HCT116 (cell line): Measurements from ENCODE around the gene SELENON. TPM values are rescaled to one million over a fixed set of nuclear protein-coding genes. Genes with fewer than 3 reads are reported as not detected.

Experiments
- ATAC-seq: fragments of 200-7000 bp; cut with Tn5 transposase; 2 replicates; pipeline ENCODE4 v1.9.1; 2020; ENCODE audit warnings: mild to moderate bottlenecking, moderate library complexity
- BruUV-seq: library from RNA; stranded (reverse); fragments of 400-500 nt; replicated peaks from 2 replicates; lab custom pipeline; 2021; lab: Mats Ljungman, UMichigan
- CTCF ChIA-PET: fragments of 300-600 bp; sonication (Branson Sonifier 250); formaldehyde crosslinking; loops from one replicate; lab custom pipeline; 2021; ENCODE audit warnings: antibody characterized with exemption; lab: Charles Lee
- POLR2A ChIA-PET: fragments of 300-600, 350-600 bp; sonication (Branson Sonifier 250); formaldehyde crosslinking; loops from one replicate; lab custom pipeline; 2021; ENCODE audit warnings: antibody characterized with exemption; lab: Charles Lee
- RAD21 ChIA-PET, 2 experiments: fragments of 300-600 bp; sonication (Branson Sonifier 250); formaldehyde crosslinking; loops; one replicate each; lab custom pipeline; 2023; ENCODE audit warnings: low total read pairs in 2 of 2; ENCODE audit not compliant: uncharacterized antibody in 2 of 2, unreplicated experiment in 2 of 2, low non-redundant PET in 1 of 2; lab: Charles Lee
- DNase-seq: peaks from one replicate; pipeline ENCODE4 v3.0.0-alpha.2; 2010; ENCODE audit warnings: low read depth, low spot score
- H2AFZ ChIP-seq: fragments of 200-600 bp; shearing (Covaris generic), sonication (generic); 2 replicates; pipeline ENCODE4 v1.6.1; 2017; ENCODE audit warnings: low read depth, mixed run types, mixed read lengths, antibody characterized with exemption, low read length; ENCODE audit not compliant: poor library complexity, severe bottlenecking
- H3K27ac ChIP-seq: 2 replicates; pipeline ENCODE4 v1.5.1; 2012; ENCODE audit warnings: low read depth, low read length
- H3K27me3 ChIP-seq: fragments of 200-600 bp; sonication (generic); 2 replicates; pipeline ENCODE4 v1.6.1; 2016; ENCODE audit warnings: mixed run types, low read length, mixed read lengths; ENCODE audit not compliant: insufficient read depth
- H3K36me3 ChIP-seq, 2 experiments: fragments of 200-500 bp in 1 of 2; fragments of 200-600 bp in 1 of 2; sonication (Bioruptor generic) in 1 of 2; sonication (generic) in 1 of 2; 2 replicates each; pipeline versions ENCODE4 v1.5.1 to v1.6.1; 2014 to 2016; ENCODE audit warnings: low read length in 2 of 2, inconsistent platforms in 1 of 2, mixed read lengths in 1 of 2, mixed run types in 1 of 2; ENCODE audit not compliant: insufficient read depth in 2 of 2, control insufficient read depth in 1 of 2
- H3K4me1 ChIP-seq, 2 experiments: fragments of 200-600 bp in 1 of 2; sonication (generic) in 1 of 2; 2 replicates each; pipeline versions ENCODE4 v1.5.1 to v1.6.1; 2012 to 2017; ENCODE audit warnings: low read length in 2 of 2, inconsistent platforms in 1 of 2, mild to moderate bottlenecking in 1 of 2, mixed read lengths in 1 of 2, mixed run types in 1 of 2, moderate library complexity in 1 of 2; ENCODE audit not compliant: insufficient read depth in 2 of 2, control insufficient read depth in 1 of 2
- H3K4me2 ChIP-seq: fragments of 200-600 bp; sonication (generic); 2 replicates; pipeline ENCODE4 v1.6.1; 2017; ENCODE audit warnings: mixed run types, low read length, mixed read lengths
- H3K4me3 ChIP-seq, 2 experiments: fragments of 200-600 bp in 1 of 2; sonication (generic) in 1 of 2; replicated peaks in 1 of 2; 2 replicates each; pipeline ENCODE4 v1.5.1; 2011 to 2016; ENCODE audit warnings: low read length in 2 of 2, control low read depth in 1 of 2, low read depth in 1 of 2, mild to moderate bottlenecking in 1 of 2, mixed read lengths in 1 of 2, mixed run types in 1 of 2
- H3K79me2 ChIP-seq: fragments of 200-600 bp; sonication (generic); 2 replicates; pipeline ENCODE4 v1.6.1; 2017; ENCODE audit warnings: mild to moderate bottlenecking, mixed run types, low read length, moderate library complexity, mixed read lengths; ENCODE audit not compliant: insufficient read depth
- H3K9ac ChIP-seq: fragments of 200-600 bp; sonication (generic); 2 replicates; pipeline ENCODE4 v1.6.1; 2016; ENCODE audit warnings: low read length, mixed read lengths
- H3K9me2 ChIP-seq: fragments of 200-600 bp; sonication (generic), shearing (Covaris generic); 2 replicates; pipeline ENCODE4 v1.6.1; 2017; ENCODE audit warnings: mixed run types, mild to moderate bottlenecking, moderate library complexity; ENCODE audit not compliant: insufficient read depth
- H3K9me3 ChIP-seq, 2 experiments: fragments of 200-500 bp in 1 of 2; fragments of 200-600 bp in 1 of 2; sonication (Bioruptor generic) in 1 of 2; sonication (generic) in 1 of 2; 2 replicates each; pipeline ENCODE4 v1.6.1; 2014 to 2017; ENCODE audit warnings: low read length in 2 of 2, mixed read lengths in 2 of 2, inconsistent platforms in 1 of 2, low read depth in 1 of 2, mild to moderate bottlenecking in 1 of 2, mixed run types in 1 of 2, moderate library complexity in 1 of 2; ENCODE audit not compliant: control insufficient read depth in 1 of 2, insufficient read depth in 1 of 2
- H4K20me1 ChIP-seq: fragments of 200-600 bp; sonication (generic), shearing (Covaris generic); 2 replicates; pipeline ENCODE4 v1.6.1; 2017; ENCODE audit warnings: mixed run types, mild to moderate bottlenecking, moderate library complexity; ENCODE audit not compliant: insufficient read depth
- ATF3 ChIP-seq: IDR thresholded peaks from 2 replicates; pipeline ENCODE4 v1.6.1; 2012
- CTCF ChIP-seq, 3 experiments: fragments of 200-600 bp in 1 of 3; sonication (generic) in 1 of 3; IDR thresholded peaks in 2 of 3; conservative IDR thresholded peaks in 1 of 3; 2 replicates each; pipeline ENCODE4 v1.5.1; 2012 to 2017; ENCODE audit warnings: low read depth in 2 of 3, low read length in 2 of 3, antibody characterized with exemption in 1 of 3, borderline replicate concordance in 1 of 3, control low read depth in 1 of 3, mild to moderate bottlenecking in 1 of 3, mixed read lengths in 1 of 3, mixed run types in 1 of 3, moderate library complexity in 1 of 3; ENCODE audit not compliant: insufficient read depth in 1 of 3
- ELF1 ChIP-seq: IDR thresholded peaks from 2 replicates; pipeline ENCODE4 v1.6.1; 2012; ENCODE audit warnings: low read depth, borderline replicate concordance
- EZH2phosphoT487 ChIP-seq: fragments of 200-600 bp; IDR thresholded peaks from 2 replicates; pipeline ENCODE4 v1.6.1; 2018; ENCODE audit warnings: antibody characterized with exemption, borderline replicate concordance
- RAD21 ChIP-seq: IDR thresholded peaks from 2 replicates; pipeline ENCODE4 v1.6.1; 2012; ENCODE audit warnings: low read depth, mild to moderate bottlenecking
- REST ChIP-seq: IDR thresholded peaks from 2 replicates; pipeline ENCODE4 v1.6.1; 2012; ENCODE audit warnings: low read depth
- SRF ChIP-seq: IDR thresholded peaks from 2 replicates; pipeline ENCODE4 v1.6.1; 2012; ENCODE audit warnings: low read depth
- TCF7L2 ChIP-seq: IDR thresholded peaks from 2 replicates; pipeline ENCODE4 v1.7.0; 2011; ENCODE audit warnings: borderline replicate concordance, inconsistent platforms; ENCODE audit not compliant: insufficient read depth, insufficient read length; ENCODE audit errors: extremely low read depth
- ZBTB33 ChIP-seq: IDR thresholded peaks from 2 replicates; pipeline ENCODE4 v1.6.1; 2011; ENCODE audit warnings: mild to moderate bottlenecking, low read length, moderate library complexity; ENCODE audit not compliant: insufficient replicate concordance; ENCODE audit errors: extremely low read depth
- ZNF274 ChIP-seq: fragments of 200-500 bp; sonication (Bioruptor generic); IDR thresholded peaks from 2 replicates; pipeline ENCODE4 v1.6.1; 2014; ENCODE audit warnings: mild to moderate bottlenecking, low read depth, low read length, inconsistent platforms
- intact Hi-C: fragments of 100-400 bp; cut with micrococcal nuclease; formaldehyde crosslinking; loops from 2 replicates; pipeline ENCODE4 v1.10.0; 2022
- total RNA-seq: library from RNA; stranded (reverse); gene quantifications from one replicate; pipeline ENCODE4 v1.2.1, GENCODE V29; 2021; ENCODE audit not compliant: unreplicated experiment

The SELENON gene
- total RNA-seq, 1 experiment from 2014 or later: 85.1 TPM

GRCh38 chr1:25818569-25818968, 18.6 kb downstream of the SELENON start:
- H3K4me3 ChIP-seq: peak overlapping the region; percentile 90 to 92
- peak overlapping the region; percentile 81; the same call in 1 of the 2 replicates for H3K27ac ChIP-seq
- H3K9me2 ChIP-seq: no peaks in the 10 kb centered on the region
- no peak overlapping the region for H2AFZ ChIP-seq
- ChIA-PET CTCF (interaction anchor here (1.0 to 1.7 kb wide), 6 partner anchors 11 to 179 kb away, joined by 3 to 5 read pairs (median 4); partner anchors contain the start of gene PAFAH2), POLR2A (no interaction called here), RAD21 (no interaction called here)
- TF ChIP-seq REST (no peak), ZBTB33 (no peak), ELF1 (no peak), SRF (no peak), ATF3 (no peak), RAD21 (no peak), CTCF (IDR thresholded peaks at IDR 0.05 in 2 of 3, conservative IDR thresholded peaks at IDR 0.05 in 1 of 3; ENCODE audit: borderline replicate concordance in 1 of 3, insufficient read depth in 1 of 3, low read depth in 2 of 3, low read length in 2 of 3) (no peak), EZH2phosphoT487 (no peak), ZNF274 (no peak), TCF7L2 (no peak)
- H3K4me2 ChIP-seq: peak overlapping the region; percentile 91
- intact Hi-C loops: loop anchor here (2.0 to 10.0 kb wide), 3 partner anchors 79 to 564 kb away; partner anchors contain the start of gene PAFAH2
- no TSS peak for BruUV-seq
- peaks cover 23% of the 10 kb centered on the region; the same call in 1 of the 2 replicates for H3K79me2 ChIP-seq
- peak overlapping the region; percentile 86 for H3K9ac ChIP-seq
- no peaks in the 10 kb centered on the region for H3K9me3 ChIP-seq
- H3K36me3 ChIP-seq: no peaks in the 10 kb centered on the region
- no peak for ATAC-seq
- no peaks in the 10 kb centered on the region for H4K20me1 ChIP-seq
- H3K4me1 ChIP-seq: peaks cover 18 to 33% of the 10 kb centered on the region in 2 experiments; a peak in 3 of 4 replicates
- no peak for DNase-seq
- H3K27me3 ChIP-seq: no peaks in the 10 kb centered on the region
